Suprapubic skin (tissue), 3 donors: ENCODE measurements around the gene PITX1.

Experiments used
- CTCF ChIP-seq, 2 donors: fragments of 200-600 bp in 1 of 2; fragments of 450-650 bp in 1 of 2; sonication (generic) in 1 of 2; IDR thresholded peaks; one replicate each; pipeline ENCODE4 v1.5.1; 2016 to 2019; ENCODE audit warnings: antibody characterized with exemption in 2 of 2, mild to moderate bottlenecking in 1 of 2, moderate library complexity in 1 of 2
- POLR2A ChIP-seq, 2 donors: fragments of 450-650 bp; IDR thresholded peaks; one replicate each; pipeline ENCODE4 v1.6.1; 2017; ENCODE audit warnings: antibody characterized with exemption in 2 of 2, mild to moderate bottlenecking in 2 of 2, moderate library complexity in 2 of 2

DNA sequence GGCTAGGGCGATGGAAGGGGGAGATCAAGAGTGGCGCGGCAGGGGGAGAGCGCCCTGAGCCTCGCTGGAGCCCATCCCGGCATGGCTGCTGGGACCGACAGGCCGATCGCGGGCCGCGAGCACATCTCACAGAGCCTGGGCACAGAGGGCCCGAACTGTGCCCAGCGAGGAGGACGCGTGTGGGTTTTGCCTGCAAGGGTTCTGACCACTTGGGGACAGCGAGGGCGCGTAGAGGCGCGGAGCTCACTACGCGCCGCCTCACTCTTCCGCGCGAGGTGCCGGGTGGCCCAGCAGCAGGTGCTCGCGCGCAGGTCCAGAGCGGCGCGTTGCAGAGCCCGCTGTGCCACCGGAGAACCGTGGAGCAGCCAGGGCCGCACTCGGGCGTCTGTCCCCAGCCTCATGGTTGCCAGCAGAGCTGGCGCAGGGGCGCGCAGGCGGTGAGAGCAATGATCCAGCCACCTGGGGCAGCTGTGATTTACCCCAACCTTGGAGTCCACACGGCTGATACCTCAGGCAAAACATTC is 16.3 kb upstream of the PITX1 start:
- TF ChIP-seq POLR2A (IDR thresholded peaks at IDR 0.05) = no peak
- TF ChIP-seq CTCF (IDR thresholded peaks at IDR 0.05) = no peak
